ENCODE results near the gene CCL20.
"Not testable (repeated sequence)": the region's sequence is repeated elsewhere in the genome, so short reads cannot be mapped to it uniquely, and the experiment has no call there.

Gene CCL20

GRCh38 chr2:227839339-227840129 lies 25.9 kb downstream of the CCL20 start:
- not testable (repeated sequence) for DNase-seq

- no peak for DNase-seq
These were observed 33.2 kb downstream of the CCL20 start for GRCh38 chr2:227846831-227847230.

- DNase-seq, result no peak
These were observed 34.5 kb downstream of the CCL20 start for GRCh38 chr2:227848146-227848545.

GRCh38 chr2:227848586-227848985 lies 34.9 kb downstream of the CCL20 start:
- DNase-seq, result no peak

- no peak for DNase-seq
These were observed 36.3 kb downstream of the CCL20 start for GRCh38 chr2:227849906-227850305.

GRCh38 chr2:227853204-227853629 lies 39.6 kb downstream of the CCL20 start:
- peak; percentile 75 for DNase-seq

GRCh38 chr2:227853765-227854271 lies 40.2 kb downstream of the CCL20 start:
- peak; percentile 52 for DNase-seq

- no peak for DNase-seq
These were observed 41.8 kb downstream of the CCL20 start for GRCh38 chr2:227855440-227855839.

- DNase-seq, result no peak
These were observed 43.1 kb downstream of the CCL20 start for GRCh38 chr2:227856697-227857096.

GRCh38 chr2:227860221-227860641 lies 46.6 kb downstream of the CCL20 start:
- DNase-seq, result no peak

- no peak for DNase-seq
These were observed 47.4 kb downstream of the CCL20 start for GRCh38 chr2:227861011-227861410.

GRCh38 chr2:227862227-227862740 lies 48.6 kb downstream of the CCL20 start:
- peak; percentile 22 for DNase-seq

GRCh38 chr2:227862741-227863588 lies 49.3 kb downstream of the CCL20 start:
- DNase-seq, result no peak

GRCh38 chr2:227864161-227864756 lies 50.6 kb downstream of the CCL20 start:
- no peak for DNase-seq

GRCh38 chr2:227865291-227865690 lies 51.6 kb downstream of the CCL20 start:
- no peak for DNase-seq

Measured in NCI-H2029 (cell line).